ENCODE measurements around the gene TTF1. TPM values are rescaled to one million over a fixed set of nuclear protein-coding genes. Genes with fewer than 3 reads are reported as not detected.

The TTF1 gene
- total RNA-seq, 2 donors from 2014 or later = 11.4 to 13.3 TPM

DNA sequence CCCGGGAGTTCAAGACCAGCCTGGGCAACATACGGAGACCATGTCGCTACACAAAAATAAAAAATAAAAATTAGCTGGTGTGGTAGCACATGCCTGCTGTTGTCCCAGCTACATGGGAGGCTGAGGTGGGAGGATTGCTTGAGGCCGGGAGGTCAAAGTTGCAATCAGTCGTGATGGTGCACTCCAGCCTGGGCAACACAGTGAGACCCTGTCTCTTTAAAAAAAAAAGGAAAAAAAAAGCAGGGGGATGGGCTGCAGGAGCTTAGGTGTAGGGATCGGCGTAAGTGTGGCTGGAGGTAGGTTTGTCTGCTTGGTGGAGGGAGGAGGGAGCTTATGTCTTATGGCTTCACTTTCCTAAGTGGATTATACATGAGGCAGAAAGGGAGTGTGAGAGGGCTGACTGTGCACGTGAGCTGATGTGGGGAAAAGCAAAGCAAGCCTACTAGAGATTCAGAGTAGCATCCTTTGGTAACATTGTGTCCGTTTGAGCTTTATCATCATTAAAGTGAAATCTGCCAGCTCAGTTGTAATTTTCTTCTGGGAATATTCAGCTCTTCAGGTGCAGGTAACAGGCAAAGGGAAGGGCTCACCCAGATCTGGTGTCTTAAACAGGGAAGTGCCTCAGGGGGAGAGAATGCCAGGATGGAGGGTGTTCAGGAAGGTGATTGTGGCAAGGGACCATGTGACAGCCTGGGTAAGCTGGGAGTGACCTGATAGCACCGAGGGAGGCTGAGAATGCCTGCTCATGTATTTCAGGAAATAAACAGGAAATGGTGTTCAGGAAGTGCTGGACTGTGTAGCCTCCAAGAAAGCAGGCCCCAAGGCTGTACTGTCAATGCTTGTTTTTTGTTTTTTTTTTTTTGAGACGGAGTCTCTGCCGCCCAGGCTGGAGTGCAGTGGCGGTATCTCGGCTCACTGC, 34.2 kb downstream of the TTF1 start:
- WGBS = 70% methylated on average over 14 of the region's 14 CpGs
- peak overlapping the region in 1 of 2 donors; percentile 46 for H3K27ac ChIP-seq
- TF ChIP-seq, protein P1, sequence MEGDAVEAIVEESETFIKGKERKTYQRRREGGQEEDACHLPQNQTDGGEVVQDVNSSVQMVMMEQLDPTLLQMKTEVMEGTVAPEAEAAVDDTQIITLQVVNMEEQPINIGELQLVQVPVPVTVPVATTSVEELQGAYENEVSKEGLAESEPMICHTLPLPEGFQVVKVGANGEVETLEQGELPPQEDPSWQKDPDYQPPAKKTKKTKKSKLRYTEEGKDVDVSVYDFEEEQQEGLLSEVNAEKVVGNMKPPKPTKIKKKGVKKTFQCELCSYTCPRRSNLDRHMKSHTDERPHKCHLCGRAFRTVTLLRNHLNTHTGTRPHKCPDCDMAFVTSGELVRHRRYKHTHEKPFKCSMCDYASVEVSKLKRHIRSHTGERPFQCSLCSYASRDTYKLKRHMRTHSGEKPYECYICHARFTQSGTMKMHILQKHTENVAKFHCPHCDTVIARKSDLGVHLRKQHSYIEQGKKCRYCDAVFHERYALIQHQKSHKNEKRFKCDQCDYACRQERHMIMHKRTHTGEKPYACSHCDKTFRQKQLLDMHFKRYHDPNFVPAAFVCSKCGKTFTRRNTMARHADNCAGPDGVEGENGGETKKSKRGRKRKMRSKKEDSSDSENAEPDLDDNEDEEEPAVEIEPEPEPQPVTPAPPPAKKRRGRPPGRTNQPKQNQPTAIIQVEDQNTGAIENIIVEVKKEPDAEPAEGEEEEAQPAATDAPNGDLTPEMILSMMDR (IDR thresholded peaks at IDR 0.05) = no peak
- no peak for TF ChIP-seq POLR2A (IDR thresholded peaks at IDR 0.05)
- TF ChIP-seq POLR2AphosphoS5 (IDR thresholded peaks at IDR 0.05) = peak; percentile 41
- H3K4me3 ChIP-seq = no peak overlapping the region
- peaks cover 7% of the 10 kb centered on the region for H3K4me1 ChIP-seq (replicated peaks)
- H3K36me3 ChIP-seq = no peaks in the 10 kb centered on the region
- DNase-seq (ENCODE audit: low spot score) = no peak
- intact Hi-C loops (cut with DNase I) = no loop called here
- H3K27me3 ChIP-seq (replicated peaks; ENCODE audit: insufficient read depth) = no peaks in the 10 kb centered on the region
- H3K9me3 ChIP-seq = no peaks in the 10 kb centered on the region

- H3K4me3 ChIP-seq = no peak overlapping the region
- WGBS = 88% methylated on average over 4 of the region's 4 CpGs
- TF ChIP-seq POLR2AphosphoS5 (IDR thresholded peaks at IDR 0.05) (no peak), POLR2A (IDR thresholded peaks at IDR 0.05) (no peak)
- TF ChIP-seq, protein P1 (IDR thresholded peaks at IDR 0.05) = no peak
- H3K36me3 ChIP-seq = no peaks in the 10 kb centered on the region
- H3K9me3 ChIP-seq = no peaks in the 10 kb centered on the region
- no peaks in the 10 kb centered on the region for H3K27me3 ChIP-seq (replicated peaks; ENCODE audit: insufficient read depth)
- H3K4me1 ChIP-seq (replicated peaks) = peaks cover 8% of the 10 kb centered on the region
- DNase-seq (ENCODE audit: low spot score) = no peak
- intact Hi-C loops (cut with DNase I) = no loop called here
- H3K27ac ChIP-seq = no peak overlapping the region
Observed at GRCh38 chr9:132370592-132370991, 36.0 kb downstream of the TTF1 start.

DNA sequence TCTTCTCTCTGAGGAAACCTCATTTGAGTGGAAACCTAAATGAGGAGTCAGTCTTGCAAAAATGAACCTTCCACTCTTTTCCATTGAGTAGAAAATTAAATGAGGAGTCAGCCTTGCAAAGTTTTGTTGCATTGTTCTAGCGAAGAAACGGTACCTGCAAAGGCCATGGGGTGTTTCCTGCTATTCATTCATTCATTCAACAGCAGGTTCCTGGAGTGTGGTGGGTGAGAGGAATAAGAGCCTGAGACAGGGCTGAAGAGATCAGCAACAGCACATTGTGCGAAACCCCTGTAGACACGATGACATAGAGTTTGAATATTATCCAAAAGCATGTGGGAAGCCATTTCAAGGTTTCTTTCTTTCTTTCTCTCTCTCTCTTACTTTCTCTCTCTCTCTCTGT, 37.2 kb downstream of the TTF1 start:
- no peak overlapping the region for H3K4me3 ChIP-seq
- no peak overlapping the region for H3K27ac ChIP-seq
- H3K27me3 ChIP-seq (replicated peaks; ENCODE audit: insufficient read depth) = no peaks in the 10 kb centered on the region
- H3K9me3 ChIP-seq = no peaks in the 10 kb centered on the region
- WGBS = 94% methylated on average over 4 of the region's 4 CpGs
- intact Hi-C loops (cut with DNase I) = no loop called here
- no peak for TF ChIP-seq POLR2AphosphoS5 (IDR thresholded peaks at IDR 0.05)
- TF ChIP-seq, protein P1 (IDR thresholded peaks at IDR 0.05) = no peak
- no peak for TF ChIP-seq POLR2A (IDR thresholded peaks at IDR 0.05)
- peaks cover 8% of the 10 kb centered on the region for H3K4me1 ChIP-seq (replicated peaks)
- no peak for DNase-seq (ENCODE audit: low spot score)
- H3K36me3 ChIP-seq = no peaks in the 10 kb centered on the region

- H3K27ac ChIP-seq = peak overlapping the region; percentile 61 to 70
- H3K4me3 ChIP-seq = no peak overlapping the region
- 24% methylated on average over 13 of the region's 13 CpGs for WGBS
- H3K4me1 ChIP-seq (replicated peaks) = peaks cover 8% of the 10 kb centered on the region
- H3K9me3 ChIP-seq = no peaks in the 10 kb centered on the region
- intact Hi-C loops (cut with DNase I) = no loop called here
- TF ChIP-seq POLR2A (IDR thresholded peaks at IDR 0.05) (no peak), POLR2AphosphoS5 (IDR thresholded peaks at IDR 0.05) (peak; percentile 59)
- DNase-seq (ENCODE audit: low spot score) = peak; percentile 35
- H3K36me3 ChIP-seq = no peaks in the 10 kb centered on the region
- no peaks in the 10 kb centered on the region for H3K27me3 ChIP-seq (replicated peaks; ENCODE audit: insufficient read depth)
Observed at GRCh38 chr9:132367613-132368313, 38.9 kb downstream of the TTF1 start.

GRCh38 chr9:132366481-132366880, 40.2 kb downstream of the TTF1 start:
- Histone ChIP-seq H3K4me1 (replicated peaks) (peaks cover 8% of the 10 kb centered on the region), H3K27me3 (replicated peaks; ENCODE audit: insufficient read depth) (no peaks in the 10 kb centered on the region), H3K4me3 (no peak overlapping the region), H3K36me3 (no peaks in the 10 kb centered on the region), H3K9me3 (no peaks in the 10 kb centered on the region), H3K27ac (peak overlapping the region in 1 of 2 donors; percentile 70)
- WGBS = 85% methylated on average over 4 of the region's 4 CpGs
- DNase-seq (ENCODE audit: low spot score) = no peak
- intact Hi-C loops (cut with DNase I) = no loop called here
- TF ChIP-seq POLR2A (IDR thresholded peaks at IDR 0.05) = no peak
- no peak for TF ChIP-seq POLR2AphosphoS5 (IDR thresholded peaks at IDR 0.05)
- TF ChIP-seq, protein P1 (IDR thresholded peaks at IDR 0.05) = no peak
